NCI-H2196 treated with DMSO at 0.1 percent for 48 hours (cell line): ENCODE measurements around the gene ANKS6.

Source experiments
- DNase-seq: peaks from one replicate; lab custom pipeline; 2025; ENCODE audit not compliant: unreplicated experiment; lab: John Stamatoyannopoulos, UW

ANKS6 gene

GRCh38 chr9:98815391-98815951, 19.1 kb upstream of the ANKS6 start:
- no peak for DNase-seq

DNA sequence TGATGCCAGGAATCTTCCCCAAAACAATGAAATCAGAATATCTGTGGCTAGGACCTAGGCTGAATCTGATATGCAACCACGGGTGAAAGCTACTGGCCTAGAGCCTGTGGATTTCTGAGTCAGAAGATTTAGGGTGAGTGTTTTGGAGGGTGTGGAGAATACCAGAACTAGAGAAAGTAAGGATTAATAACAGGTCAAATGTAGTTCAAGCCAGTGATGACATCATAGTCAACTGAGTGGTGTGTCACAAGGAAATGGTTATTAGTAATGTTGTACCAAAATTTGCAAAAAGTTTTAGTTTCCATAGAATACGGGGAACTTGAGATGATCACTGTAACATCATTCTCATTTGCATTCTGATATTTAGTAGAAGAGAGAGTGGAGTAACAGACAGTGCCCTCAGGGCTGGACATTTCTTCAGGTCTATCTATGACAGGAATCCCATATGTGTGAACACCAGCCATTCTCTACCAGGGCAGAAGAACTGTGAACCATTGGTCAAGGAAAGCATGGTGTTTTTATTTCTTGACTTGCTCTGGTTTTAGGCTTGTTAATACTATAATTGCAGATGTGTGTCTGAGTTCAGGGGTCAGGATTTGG, 14.8 kb upstream of the ANKS6 start:
- no peak for DNase-seq

- no peak for DNase-seq
Observed at GRCh38 chr9:98810102-98810842, 13.9 kb upstream of the ANKS6 start.

GRCh38 chr9:98809311-98810101, 13.2 kb upstream of the ANKS6 start:
- DNase-seq = no peak

DNA sequence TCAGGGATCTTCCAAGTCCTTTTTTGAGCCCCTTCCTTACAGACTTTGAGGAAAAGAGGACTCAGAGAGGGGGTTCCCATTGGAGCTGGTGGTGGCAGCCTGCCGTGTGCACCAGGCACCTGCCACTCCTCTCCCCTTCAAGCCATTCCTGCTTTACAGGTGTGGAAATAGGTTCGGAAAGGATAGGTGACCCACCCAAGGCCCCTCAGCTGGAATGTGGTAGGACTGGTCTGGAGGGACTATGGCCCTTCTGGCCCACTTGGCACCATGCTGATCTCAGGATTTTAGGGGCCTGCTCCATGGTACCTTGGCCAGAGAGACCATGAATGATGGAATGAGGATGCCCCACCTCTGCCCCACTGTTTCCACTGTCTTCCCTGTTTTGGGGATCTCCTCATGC, 12.5 kb upstream of the ANKS6 start:
- no peak for DNase-seq

DNA sequence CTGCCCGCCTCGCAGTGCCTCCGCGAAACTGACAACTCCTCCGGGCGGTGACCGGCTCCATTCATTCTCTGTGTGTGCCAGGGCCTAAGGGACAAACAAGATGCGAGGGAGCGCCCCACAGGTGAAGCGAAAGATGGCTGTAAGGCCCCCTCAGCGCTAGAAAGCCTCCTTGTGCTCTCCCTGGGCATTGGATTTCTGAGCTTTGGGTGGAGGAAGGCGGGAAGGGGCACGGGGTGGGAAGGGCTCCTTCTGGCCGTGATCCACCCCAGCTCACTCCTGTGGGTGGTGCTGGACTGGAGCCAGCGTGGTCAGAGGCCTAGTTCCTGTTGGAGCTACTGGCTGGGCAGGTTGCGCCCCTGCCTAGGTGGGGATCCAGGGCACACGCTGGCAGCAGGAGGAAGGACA, 12.1 kb upstream of the ANKS6 start:
- no peak for DNase-seq

GRCh38 chr9:98807814-98808195, 11.4 kb upstream of the ANKS6 start:
- DNase-seq = no peak

- DNase-seq = no peak
Observed at GRCh38 chr9:98807070-98807813, 10.9 kb upstream of the ANKS6 start, which contains the start of gene GALNT12. Gene GALNT12, plus strand, starts transcription at chr9:98807670. Its CDS starts 29 bp downstream, at chr9:98807699.

DNA sequence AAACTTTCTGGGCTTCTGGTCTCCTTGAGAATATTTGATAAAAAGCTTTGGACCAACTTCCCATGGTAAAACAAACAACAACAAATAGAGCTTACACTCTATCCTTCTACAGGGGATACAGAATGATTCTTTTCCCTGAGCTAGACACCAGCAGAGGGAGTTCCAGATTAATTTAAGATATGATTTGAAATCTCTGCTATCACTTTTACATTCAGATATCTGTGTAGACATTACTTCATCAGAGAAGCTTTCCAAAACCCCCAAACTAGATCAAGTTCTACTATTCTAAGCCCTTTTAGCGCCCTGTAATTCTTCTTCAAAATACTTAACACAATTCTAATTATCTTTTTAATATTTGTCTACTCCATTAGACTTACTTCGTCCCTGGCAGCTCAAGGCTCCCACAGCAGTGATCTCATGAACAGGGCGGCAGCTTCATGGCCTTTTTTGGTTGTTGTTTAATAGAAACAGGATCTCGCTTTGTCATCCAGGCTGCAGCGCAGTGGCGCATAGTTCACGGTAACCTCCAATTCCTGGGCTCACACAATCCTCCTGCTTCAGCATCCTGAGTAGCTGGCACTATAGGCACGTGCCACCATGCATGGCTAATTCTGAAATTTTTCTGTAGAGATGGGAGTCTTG, 10.2 kb upstream of the ANKS6 start:
- no peak for DNase-seq

- DNase-seq = no peak
Observed at GRCh38 chr9:98805506-98806272, 9.3 kb upstream of the ANKS6 start.

DNA sequence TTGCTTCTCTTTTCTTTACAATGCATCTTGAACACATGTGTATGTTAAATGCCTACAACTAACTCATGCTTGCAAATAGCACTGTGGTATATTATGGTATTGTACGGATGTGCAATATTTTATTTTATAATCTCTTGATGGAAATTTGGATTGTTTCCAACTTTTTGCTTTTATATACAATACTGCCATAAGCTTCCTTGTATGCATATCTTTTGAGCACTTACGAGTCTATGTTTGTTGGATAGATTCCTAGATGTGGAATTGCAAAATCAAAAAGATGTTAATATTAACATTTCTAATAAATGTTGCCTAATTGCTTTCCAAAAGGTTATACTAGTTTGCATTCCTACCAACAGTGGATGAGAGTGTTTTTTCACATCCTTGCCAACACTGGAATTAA, 7.7 kb upstream of the ANKS6 start:
- no peak for DNase-seq

GRCh38 chr9:98801969-98802371, 5.6 kb upstream of the ANKS6 start:
- no peak for DNase-seq

GRCh38 chr9:98801561-98801960, 5.2 kb upstream of the ANKS6 start:
- DNase-seq = no peak

DNA sequence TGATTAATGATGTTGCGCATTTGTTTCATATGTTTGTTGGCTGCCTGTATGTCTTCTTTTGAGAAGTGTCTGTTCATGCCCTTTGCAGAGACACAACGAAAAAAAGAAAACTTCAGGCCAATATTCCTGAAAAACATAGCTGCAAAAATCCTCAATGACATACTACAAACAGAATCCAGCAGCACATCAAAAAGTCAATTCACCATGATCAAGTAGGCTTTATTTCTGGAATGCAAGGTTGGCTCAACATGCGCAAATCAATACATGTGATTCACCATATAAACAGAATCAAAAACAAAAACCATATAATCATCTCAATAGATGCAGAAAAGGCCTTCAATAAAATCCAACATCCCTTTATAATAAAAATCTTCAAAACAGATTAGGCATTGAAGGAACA, 1.9 kb upstream of the ANKS6 start:
- no peak for DNase-seq

DNA sequence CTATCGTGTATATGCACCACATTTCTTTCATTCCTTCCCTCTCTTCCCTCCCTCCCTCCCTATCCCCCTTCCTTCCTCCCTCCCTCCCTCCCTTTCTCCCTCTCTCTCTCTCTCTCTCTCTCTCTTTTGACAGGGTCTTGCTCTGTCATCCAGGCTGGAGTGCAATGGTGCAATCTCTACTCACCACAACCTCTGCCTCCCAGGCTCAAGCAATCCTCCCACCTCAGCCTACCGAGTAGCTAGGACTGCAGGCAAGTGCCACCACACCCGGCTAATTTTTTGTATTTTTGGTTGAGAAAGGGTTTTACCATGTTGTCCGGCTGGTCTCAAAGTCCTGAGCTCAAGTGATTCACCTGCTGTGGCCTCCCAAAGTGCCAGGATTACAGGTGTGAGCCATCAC, 1.1 kb upstream of the ANKS6 start:
- DNase-seq = no peak

DNA sequence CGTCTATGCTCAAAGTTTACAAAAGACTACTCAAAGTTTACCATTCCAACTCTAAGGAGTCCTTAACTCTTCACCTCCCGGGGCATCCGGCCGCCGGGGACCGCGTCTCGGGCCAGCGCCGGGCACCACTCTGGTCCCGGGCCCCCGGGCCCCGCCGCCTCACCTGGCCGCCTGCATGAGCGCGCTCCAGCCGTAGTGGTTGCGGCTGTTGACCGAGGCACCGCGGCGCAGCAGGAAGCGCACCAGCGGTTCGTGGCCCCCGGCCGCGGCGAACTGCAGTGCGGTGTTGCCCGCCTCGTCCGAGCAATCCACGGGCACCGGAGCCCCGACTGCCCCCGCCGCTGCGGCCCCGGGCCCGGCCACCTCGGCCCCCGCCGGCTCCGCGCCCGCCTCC, 388 bp downstream of the ANKS6 start:
- no peak for DNase-seq

DNA sequence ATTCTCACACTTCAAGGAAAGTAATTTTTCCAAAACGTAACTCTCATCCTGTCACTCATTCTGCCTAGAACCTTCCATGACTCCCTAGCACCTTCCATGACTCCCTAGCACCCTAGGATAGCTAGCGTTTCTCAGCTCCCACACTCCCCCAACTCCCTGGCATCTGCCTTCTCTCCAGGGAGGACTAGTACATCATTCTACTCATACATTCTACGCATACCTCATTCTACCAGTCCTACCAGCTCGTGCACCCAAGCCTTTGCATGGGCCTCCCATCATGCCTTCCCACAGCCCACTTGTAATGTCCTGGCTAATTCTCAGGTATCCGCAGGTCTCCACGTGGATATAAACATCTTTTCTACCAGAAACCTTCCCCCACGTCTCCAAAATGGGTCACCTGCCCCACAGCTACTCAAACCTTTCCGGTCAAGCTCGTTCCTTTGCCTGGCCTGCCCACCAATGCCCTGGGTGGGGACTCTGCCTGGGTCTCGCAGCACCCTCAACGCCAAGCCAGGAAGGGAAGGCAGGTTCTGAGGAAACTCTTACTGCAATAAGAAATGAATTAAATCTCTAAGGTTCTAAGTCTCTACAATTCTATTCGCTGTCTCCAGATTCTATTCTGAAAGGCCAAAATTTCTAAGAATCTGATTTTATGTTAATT, 930 bp downstream of the ANKS6 start:
- DNase-seq = no peak

DNA sequence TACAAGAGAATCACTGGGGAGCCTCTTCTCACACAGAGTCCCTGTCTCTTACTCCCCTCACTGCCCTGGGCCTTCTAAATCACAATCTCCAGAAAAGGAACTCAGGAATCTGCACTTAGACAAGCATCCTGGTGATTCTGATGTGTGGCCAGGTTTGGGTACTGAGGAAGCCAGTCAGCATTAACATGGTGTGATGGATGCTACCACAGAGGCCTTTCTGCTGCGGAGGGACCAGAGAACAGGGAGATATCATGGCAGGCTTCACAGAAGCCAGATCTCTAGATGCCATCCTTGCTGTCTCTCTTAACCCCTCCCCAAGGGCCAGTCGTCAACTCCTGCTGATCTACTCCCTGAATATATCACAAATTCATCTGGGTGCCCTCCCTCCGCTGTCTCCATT, 1.6 kb downstream of the ANKS6 start:
- no peak for DNase-seq

DNA sequence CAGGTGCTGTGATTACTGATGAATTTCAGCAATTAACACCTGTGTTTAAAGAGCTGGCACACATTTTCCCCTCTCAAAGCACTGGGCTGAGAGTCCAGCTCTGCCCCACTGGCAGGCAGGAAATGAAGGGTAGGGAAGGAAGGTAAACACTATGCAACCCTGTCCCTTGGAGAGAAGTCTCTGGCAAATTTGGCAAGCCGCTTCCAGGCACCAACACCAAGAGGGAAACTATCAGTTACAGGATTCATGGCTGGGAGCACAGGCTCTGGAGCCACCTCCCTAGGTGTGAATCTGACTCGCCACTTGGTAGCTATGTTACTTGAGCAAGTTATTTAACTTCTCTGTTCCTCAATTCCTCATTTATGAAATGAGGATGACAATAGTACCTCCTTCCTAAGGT, 3.3 kb downstream of the ANKS6 start:
- DNase-seq = no peak
